NCI-H146 treated with DMSO at 0.1 percent for 48 hours (cell line): ENCODE results near the gene ITGAV.

Source experiments
- DNase-seq: peaks from one replicate; lab custom pipeline; 2025; ENCODE audit not compliant: unreplicated experiment; lab: John Stamatoyannopoulos, UW

Gene ITGAV

DNA sequence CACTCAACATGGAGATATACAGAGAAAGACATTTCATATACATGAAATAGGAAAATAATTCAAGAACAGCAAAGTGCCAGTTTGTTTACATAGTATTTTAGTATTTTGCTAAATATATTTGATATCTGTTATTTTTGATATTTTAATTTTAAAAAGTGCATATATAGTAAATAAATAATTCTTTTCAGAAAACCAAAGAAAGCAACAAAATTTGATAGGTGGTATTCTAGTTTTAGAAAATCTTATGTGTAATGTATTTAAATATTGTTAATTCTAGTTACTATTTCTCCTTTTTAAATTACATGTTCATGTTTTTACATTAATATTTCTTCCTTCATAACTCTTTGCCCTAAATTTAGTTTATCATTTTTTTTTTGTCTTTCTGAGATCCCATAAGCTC, 69.5 kb downstream of the ITGAV start:
- DNase-seq = no peak

DNA sequence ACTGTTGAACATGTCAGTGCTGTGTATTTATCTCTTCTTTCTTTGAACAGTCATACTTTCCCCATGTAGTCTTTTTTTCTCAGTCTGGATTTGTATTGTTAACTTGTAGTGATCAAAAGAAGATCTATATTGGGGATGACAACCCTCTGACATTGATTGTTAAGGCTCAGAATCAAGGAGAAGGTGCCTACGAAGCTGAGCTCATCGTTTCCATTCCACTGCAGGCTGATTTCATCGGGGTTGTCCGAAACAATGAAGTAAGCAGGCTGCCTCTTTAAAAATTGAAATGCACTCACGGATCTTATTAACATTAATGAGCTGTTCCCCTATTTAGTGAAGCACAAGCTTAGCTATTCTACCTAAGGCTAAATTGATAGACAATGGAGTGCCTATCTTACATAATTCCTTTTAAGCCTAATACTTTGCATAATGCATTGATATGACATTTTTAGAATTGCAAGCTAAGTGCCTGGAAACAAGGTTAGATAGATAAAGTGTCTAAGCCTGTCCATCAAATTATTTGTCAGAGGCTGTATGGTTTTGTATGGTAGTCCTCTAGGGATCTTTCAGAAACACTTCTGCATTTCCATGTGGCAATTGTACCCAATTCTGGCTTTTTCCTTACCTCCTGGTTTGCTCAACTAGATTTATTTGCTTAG, 74.7 kb downstream of the ITGAV start:
- no peak for DNase-seq

DNA sequence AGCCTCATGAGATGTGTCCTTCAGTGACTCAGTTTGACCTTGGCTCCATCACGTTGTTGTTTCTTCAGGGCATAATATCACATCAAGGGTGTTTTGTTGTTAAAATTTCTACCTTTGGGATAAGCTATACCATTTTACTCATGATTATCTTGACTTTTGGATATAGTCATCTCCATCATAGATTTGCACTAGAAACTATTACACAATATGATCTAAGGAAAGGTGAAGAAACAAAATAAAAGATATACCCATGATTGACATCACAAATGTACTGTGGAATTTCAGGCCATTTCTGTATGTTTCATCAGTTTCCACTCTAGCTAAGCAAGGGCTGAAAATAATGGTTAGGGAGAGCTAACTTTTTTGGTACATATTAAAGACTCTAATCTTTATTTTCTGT, 79.3 kb downstream of the ITGAV start:
- no peak for DNase-seq

DNA sequence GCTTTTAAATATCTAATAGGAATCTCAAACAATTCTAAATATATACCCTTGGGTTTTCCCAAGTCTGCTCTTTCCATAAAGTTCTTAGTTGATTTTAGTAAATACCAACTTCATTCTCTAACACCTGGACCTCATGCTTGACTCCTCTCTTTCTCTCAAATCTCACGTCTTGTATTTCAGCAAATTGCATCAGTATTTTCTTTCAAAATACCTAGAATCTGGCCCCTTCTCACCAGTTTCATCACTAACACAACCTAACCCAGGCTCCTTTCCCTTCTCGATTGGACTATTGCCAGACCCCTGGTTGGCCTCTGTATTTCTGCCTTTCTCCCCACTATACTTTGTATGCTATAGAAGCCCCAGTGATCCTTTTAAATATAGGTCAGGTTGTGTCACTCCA, 81.0 kb downstream of the ITGAV start:
- no peak for DNase-seq

DNA sequence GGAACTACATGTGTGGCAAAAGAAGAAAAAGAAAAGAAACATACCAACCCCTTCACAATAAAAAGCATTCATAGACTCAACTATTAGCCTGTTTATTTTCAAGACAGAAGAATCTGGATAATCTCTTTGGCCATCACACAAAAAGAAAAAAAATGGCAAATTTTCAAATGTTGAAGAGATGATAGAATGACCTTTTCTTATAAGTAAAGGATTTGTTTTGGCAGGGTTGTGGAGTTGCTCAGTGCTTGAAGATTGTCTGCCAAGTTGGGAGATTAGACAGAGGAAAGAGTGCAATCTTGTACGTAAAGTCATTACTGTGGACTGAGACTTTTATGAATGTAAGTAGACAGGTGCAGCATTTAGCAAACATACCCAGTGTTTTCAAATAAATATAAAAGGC, 85.5 kb downstream of the ITGAV start:
- DNase-seq = no peak

DNA sequence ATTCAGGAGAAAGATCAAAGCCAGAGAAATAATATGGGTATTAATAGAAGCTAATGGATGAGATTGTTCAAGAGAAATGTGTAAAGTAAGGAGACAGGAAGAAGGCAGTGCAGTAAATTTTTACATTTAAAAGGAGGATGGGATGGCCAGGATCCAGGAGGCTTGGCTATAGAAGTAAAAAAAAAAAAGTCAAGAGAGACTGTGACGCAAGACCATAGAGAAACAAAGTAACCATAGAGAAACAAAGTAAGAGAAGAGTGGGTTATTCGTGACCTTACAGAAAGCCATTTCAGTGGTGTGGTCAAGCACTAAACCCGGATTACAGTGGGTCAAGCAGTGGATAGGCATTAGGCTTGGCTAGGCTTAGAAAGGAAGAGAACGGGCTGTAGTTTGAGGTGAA, 93.5 kb downstream of the ITGAV start:
- DNase-seq = no peak

DNA sequence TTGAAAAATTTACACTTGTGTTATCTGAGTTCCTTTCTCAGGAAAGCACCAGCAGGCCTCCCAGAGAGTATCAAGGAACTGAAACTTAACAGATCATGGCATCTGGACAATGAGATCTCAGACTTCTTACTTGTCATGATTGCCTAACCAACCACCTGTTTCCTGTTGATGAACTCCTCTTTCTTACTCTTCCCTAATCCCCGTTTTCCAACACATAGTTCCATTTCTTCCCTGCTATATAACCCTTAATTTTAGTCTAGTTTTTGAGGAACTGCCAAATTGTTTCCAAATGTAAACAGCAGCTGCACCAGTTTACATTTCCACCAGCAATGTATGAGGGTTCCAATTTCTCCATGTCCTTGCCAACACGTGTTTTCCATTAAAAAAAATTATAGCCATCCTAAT, 98.0 kb downstream of the ITGAV start:
- DNase-seq = no peak

DNA sequence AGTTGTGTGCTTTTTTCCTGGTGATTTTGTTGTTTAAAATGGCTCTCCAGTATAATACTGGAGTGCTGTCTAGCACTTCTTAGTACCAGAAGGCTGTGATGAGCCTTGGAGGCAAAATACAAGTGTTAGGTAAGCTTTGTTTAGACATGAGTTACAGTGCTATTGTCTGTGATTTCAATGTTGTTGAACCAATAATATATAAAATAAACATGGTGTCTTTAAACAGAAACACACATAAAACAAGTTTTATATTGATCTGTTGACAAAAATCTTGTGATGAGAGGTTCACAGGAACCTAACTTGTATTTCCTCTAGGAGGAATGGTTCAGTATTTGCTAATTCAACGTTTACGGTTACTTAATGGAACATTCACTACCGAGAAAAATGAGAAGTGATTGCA, 99.0 kb downstream of the ITGAV start:
- no peak for DNase-seq

DNA sequence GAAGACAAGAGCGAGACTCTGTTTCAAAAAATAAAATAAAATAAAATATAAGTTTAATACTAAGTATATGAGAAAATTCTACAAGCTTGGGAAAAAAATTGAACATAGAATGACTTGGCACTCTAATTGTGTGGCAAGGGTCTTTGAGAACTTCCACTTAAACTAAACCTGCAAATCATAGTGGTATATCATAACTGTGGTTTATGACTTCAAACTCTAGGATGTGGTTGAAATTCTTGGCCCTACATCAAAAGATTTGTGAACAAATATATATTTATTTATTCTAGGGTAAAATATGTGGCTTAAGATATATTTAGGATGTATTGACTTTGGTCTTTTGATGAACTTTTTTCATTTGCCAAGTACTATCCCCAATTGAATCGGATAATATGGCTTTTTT, 100.9 kb downstream of the ITGAV start:
- no peak for DNase-seq

DNA sequence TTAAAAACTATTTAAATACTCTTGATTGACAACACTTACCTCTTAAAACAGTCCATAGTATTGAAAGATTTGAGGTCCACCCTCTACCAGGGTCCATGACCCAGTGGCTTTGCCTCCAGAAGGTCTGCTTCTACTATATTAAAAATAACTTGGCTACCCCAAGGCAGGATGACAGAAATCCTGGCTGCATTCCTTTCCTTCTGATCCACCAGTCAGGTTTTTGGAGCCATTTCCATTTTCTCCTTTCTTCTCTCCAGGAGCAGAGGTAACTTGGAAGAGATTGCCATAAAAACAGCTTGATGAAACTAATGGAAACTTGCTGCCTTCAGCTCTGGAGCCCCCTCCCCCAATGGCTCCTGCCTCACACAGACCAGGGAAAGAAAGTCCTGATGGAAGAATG, 101.4 kb downstream of the ITGAV start:
- DNase-seq = no peak

DNA sequence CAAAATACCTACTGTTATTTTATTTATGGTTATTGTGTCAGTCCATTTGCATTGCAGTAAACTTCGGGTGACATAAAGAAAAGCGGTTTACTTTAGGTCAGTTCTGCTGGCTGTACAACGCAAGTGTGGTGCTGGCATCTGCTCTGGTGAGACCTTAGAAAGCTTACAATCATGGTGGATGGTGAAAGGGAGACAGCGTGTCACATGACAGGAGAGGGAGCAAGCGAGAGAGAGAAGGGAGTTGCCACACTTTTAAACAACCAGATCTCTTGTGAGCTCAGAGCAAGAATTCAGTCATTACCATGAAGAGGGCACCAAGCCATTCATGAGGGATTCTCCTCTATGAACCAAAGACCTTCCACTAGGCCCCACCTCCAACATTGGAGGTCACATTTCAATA, 102.0 kb downstream of the ITGAV start:
- DNase-seq = no peak

DNA sequence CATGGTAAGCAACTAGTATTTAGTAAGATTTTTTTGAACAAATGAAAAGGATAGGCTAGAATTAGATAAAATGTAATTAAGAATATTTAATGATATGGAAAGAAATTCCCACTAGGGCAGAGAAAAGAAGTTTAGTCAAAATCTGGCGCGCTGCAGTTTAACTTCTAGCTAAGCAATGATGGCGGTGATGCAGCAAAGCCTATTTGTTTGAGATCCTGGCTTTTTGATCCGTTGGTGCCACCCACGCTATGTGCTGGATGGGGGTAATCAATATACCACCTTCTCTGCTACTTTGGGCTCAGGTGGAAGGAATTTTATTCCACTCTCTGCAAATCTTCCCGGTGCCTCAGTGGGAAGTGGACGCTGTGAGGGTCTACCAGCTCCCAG, 103.6 kb downstream of the ITGAV start:
- DNase-seq = no peak

DNA sequence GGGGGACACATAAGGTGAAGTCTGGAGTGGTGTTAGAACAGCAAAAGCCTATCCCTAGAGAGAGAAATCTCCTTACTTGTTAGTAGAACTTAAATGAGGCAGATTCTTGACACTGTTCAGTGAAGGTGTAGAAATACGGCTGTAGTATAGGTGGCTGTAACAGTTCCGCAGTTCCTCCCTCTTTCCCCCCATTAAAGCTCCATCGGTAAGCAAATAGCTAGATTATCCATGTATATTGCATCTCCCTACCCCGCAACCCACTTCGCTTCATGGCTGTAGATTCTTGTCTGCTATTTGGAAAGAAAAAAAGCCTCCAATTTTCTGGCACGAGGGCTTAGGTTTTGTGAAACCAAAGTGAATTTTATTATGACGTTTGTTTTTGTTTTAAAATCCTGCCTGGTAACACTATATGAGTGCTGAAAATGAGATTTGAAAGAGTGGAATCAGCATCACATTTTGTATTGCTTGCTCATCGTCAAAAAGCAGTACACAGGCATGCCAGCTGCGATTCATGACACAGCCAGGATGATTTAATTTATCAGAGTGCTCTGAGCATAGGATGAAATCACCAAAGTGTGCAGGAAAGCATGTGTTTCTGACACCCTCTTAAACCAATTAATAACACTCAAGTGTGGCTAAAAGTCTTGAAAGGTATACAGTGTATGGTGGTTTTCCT, 105.4 kb downstream of the ITGAV start:
- DNase-seq = peak; percentile 35

DNA sequence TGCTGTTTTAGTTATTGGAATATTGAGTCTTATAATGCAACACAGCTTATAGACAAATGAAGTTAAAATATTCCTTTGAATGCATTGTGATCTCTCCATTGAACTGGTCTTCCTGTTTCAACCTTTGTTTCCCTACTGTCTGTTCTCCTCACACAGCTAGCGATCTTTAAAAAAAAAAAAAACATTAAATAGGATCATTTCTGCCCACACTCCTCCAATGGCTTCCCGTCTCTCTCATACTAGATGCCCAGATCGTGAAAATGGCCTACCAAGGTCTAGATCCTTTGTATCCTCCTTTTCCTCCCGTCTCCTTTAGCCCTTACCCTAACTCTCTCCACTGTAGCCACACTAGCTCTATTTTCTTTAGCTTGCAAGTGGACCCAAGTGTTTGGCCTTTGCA, 106.4 kb downstream of the ITGAV start:
- DNase-seq = peak; percentile 9

DNA sequence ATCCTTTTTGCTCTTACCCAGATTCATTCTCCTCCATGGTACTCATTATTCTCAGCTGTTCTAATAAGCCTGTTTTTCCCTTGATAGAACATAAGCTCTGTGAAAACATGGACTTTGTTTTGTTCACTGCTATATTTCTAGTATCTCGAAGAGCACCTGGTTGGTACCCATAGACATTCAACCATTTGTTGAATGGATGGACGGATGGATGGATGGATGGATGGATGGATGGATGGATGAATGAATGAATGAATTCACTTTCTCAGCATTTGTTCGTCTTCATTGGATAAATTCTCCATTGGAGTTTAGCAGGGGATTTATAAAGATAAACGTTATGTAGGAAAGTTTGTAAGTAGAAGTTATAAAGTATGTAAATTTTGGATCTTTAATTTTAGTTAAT, 106.9 kb downstream of the ITGAV start:
- no peak for DNase-seq

DNA sequence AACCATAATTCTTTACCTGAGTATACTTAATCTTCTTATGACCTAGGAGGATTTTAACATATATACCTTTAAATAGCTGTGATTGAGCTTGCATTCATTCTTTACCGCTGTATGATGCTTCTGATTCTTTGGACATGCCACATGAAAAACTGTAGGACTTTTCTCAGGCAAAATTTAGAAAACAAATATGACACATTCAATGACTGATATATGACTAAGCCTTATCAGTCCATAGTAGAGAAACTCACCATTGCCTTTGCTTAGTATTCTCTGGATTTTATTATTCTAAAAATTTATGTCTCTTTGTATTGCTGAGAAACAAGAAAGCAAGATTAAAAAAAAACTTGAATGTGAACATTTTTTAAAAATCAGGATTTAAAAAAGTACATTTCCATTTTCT, 107.7 kb downstream of the ITGAV start:
- no peak for DNase-seq

DNA sequence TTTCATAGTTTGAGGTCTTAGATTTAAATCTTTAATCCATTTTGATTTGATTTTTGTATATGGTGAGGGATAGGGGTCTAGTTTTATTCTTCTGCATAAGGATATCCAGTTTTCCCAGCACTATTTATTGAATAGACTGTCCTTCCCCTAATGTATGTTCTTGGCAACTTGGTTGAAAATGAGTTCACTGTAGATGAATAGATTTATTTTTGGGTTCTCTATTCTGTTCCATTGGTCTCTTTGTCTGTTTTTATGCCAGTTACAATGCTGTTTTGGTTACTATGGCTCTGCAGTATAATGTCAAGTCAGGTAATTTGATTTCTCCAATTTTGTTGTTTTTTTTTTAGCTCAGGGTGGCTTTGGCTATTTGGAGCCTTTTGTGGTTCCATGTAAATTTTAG, 109.9 kb downstream of the ITGAV start:
- DNase-seq = no peak

DNA sequence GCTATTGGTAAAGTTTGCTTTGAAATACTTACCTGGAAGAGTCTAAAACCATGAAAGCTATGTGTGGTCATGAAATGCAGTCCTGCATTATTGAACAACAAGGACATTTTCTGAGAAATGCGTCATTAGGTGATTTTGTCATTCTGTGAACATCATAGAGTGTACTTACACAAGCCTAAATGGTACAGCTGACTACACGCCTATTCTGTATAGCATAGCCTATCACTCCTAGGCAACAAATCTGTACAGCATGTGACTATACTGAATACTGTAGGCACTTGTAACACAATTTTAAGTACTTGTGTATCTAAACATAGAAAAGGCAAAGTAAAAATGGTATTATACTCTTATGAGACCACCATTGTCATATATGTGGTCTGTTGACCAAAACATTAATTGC, 112.2 kb downstream of the ITGAV start:
- no peak for DNase-seq

DNA sequence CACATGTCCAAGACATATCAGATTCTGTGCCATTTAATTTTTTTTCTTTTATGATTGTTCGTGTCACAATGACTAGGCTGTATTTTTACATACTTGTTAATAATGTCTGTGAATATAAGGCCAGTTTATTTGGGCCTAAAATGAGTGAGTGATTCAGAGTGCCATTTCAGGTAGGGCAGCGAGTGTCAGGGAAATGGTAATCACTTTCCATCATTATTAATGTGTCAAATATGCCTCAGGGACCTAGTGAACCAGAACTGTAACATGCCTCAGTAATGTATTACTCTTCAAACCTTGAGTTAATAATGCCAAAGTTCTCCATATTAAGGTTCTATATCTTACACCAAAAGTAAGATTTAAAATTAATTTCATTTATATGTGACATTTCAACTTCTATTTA, 112.6 kb downstream of the ITGAV start:
- DNase-seq = no peak

DNA sequence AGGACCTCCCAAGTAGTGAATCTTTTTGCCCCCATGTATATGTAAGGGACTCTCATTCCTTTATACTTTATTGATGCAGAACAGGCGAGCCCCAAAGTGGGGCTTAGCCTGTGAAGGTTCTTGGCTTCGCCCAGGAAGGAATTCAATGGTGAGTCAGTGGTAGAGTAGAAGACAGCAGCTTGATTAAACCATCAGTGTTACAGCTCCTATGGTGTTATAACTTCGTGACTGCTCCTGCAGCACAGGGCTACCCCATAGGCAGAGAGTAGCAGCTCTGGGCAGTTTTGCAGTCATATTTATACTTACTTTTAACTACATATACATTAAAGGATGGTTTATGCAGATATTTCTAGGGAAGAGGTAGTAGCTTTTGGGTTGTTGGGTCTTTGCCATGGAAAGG, 115.0 kb downstream of the ITGAV start:
- DNase-seq = no peak

DNA sequence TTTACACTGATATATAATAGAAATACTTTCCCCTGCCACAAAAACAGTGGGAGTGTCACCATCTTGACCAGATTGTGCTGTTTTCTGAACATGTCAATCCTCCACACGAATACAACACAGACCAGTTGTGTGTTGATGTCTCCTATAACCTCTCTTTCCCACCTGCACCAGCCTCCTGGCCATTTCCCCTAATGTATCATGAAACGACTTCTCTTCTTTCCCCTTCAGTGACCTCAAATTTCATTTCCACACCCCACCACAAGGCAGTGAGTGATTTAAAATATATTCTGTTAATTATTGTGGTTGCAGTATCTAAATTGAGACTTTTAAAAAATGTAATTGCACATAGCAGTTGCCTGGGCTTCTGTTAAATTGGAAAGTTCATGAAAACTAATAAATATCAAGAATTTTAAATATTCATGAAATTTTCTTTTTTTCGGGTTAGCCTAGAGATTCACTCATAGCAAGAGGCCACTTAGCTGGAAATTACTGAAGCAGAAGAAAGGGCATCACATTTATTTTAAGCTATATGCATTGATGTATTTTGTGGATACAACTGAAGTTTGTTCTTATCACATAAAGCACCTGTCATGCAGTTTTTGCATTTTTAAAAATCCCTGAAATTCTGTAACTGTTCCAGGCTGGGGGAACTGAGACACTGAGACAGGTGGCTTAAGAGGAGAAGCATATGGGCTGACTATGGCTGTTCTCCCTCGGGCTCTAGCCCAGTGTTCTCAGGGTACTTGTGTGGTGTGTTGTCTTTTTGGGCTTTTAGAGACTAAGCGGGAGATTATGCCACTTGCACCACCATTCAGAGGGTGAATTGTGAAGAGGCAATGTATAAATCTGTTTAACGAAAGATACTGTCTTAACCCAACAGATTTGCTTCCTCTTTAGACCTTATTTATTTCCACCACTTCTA, 119.9 kb downstream of the ITGAV start:
- no peak for DNase-seq

DNA sequence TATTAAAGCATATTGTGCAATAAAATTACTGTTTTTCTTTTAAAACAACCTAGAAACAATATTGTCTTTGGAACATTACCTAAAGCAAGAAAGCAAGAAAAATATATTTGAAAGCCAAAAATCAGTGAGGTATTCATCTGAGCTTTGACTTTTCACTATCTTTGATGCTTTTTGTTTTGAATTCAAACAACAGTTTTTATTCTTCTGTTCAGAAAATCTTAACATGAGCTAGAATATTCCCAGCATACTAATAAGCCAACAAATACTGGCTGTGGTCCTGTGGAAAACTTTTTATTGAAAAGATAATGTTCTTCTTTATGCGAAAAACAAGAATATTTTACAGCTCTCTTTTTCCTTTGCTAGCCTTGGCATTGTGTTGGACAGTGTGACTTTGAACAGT, 123.8 kb downstream of the ITGAV start:
- DNase-seq = no peak
